Gastrocnemius medialis (tissue), 4 donors: ENCODE measurements around the gene POLN. TPM values are rescaled to one million over a fixed set of nuclear protein-coding genes. Genes with fewer than 3 reads are reported as not detected.

ENCODE experiments used
- ATAC-seq, 2 donors: fragments of 150-250 bp; one replicate each; pipeline ENCODE4 v1.9.1; 2016
- DNase-seq, 2 donors: peaks; one replicate each; pipeline ENCODE4 v3.0.0-alpha.2; 2019
- H3K27ac ChIP-seq, 4 donors: fragments of 200-600 bp; sonication (generic); 1 replicate in 1 of 4; 2 replicates in 3 of 4; pipeline ENCODE4 v1.5.1; 2016 to 2018; ENCODE audit warnings: mild to moderate bottlenecking in 2 of 4, moderate library complexity in 1 of 4
- H3K27me3 ChIP-seq, 3 donors: fragments of 200-600 bp; sonication (generic) in 2 of 3; 1 replicate in 1 of 3; 2 replicates in 2 of 3; pipeline versions ENCODE4 v1.5.1 to v1.6.0; 2016 to 2019; ENCODE audit warnings: mild to moderate bottlenecking in 1 of 3, moderate library complexity in 1 of 3
- H3K36me3 ChIP-seq, 2 donors: fragments of 200-600 bp; sonication (generic) in 1 of 2; one replicate each; pipeline ENCODE4 v1.5.1; 2017 to 2018
- H3K4me1 ChIP-seq, 2 donors: fragments of 200-600 bp; sonication (generic) in 1 of 2; one replicate each; pipeline ENCODE4 v1.5.1; 2016 to 2017; ENCODE audit warnings: mild to moderate bottlenecking in 2 of 2
- H3K4me3 ChIP-seq, 4 donors: fragments of 200-600 bp; sonication (generic) in 3 of 4; 1 replicate in 1 of 4; 2 replicates in 3 of 4; pipeline ENCODE4 v1.5.1; 2016 to 2019; ENCODE audit warnings: mild to moderate bottlenecking in 2 of 4
- H3K9me3 ChIP-seq, 3 donors: fragments of 200-600 bp; sonication (generic) in 2 of 3; 1 replicate in 1 of 3; 2 replicates in 2 of 3; pipeline ENCODE4 v1.5.1; 2016 to 2019
- CTCF ChIP-seq, 5 experiments: fragments of 450-650 bp in 3 of 5; fragments of 200-600 bp in 2 of 5; sonication (generic) in 2 of 5; IDR thresholded peaks in 4 of 5; conservative IDR thresholded peaks in 1 of 5; 1 replicate in 4 of 5; 2 replicates in 1 of 5; pipeline ENCODE4 v1.5.1; 2016 to 2019; ENCODE audit warnings: antibody characterized with exemption in 5 of 5, mild to moderate bottlenecking in 3 of 5, moderate library complexity in 3 of 5
- POLR2A ChIP-seq, 2 donors: fragments of 450-650 bp; IDR thresholded peaks; one replicate each; pipeline ENCODE4 v1.6.1; 2017; ENCODE audit warnings: antibody characterized with exemption in 2 of 2, mild to moderate bottlenecking in 2 of 2, moderate library complexity in 2 of 2
- in situ Hi-C, 4 donors: fragments of 200-750 bp; cut with MboI; loops; one replicate each; pipeline versions ENCODE4 v1.15.0 to v1.8.0; 2017; ENCODE audit warnings: low sequenced_read_pairs in 4 of 4
- intact Hi-C: fragments of 100-400 bp; cut with DNase I; formaldehyde crosslinking; loops from one replicate; pipeline ENCODE4 v1.15.1; 2023; ENCODE audit warnings: low total_unique reads
- total RNA-seq, 4 donors: library from RNA; depleted of rRNA; stranded (reverse); fragments of >200 nt; gene quantifications; one replicate each; pipeline versions ENCODE4 v1.1.0 to v1.2.3, GENCODE V29; 2016

POLN gene
- total RNA-seq: 1 to 10 TPM in 1 of 4 donors, under 1 TPM in 2, not detected in 1; 0.71 to 2.0 (median 0.86) TPM

DNA sequence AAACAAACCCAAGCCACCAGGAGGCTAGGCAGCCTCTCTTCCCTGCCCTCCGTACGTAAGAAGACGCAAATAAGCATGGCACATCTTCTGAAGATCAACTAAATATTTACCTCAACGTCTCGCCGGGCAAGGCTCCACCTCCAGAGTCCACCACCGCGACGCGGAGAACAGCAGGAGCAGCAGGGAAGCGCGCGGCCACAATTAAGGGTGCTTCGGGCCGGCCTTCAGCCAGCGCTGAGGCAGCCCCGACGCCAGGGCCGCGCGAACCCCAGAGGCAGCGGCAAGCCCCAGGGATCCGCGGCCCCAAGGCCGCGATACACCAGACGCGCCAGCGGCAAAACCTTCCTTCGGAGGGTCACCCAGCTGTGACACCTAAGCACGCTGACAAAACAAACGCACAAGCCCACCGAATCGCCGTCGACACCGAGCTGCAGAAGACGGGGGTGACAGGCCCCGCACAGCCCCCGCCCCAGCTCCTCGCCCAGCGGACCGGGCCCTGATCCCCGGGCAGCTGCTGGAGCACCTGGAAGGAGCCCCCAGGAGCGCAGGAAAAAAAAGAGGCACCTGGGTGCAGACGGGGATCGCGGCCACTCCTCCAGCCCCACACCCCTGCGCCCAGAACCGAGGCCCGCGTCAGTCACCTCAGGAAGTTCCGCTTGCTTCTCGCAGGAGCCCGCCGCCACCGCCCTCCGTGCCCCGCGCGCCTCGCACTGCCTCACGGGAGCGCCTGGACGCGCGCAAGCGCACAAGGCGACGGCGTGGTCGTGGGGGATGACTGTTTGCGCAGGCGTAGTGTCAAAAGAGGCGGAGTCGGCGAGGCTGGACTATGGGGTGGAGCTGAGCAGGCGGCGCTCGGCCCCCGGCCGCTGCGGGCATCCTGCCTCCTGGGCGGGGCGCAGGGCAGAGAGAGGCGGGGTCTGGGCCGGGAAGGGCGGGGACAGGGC is at the start of gene POLN, which contains the start of gene HAUS3:
POLN (minus strand) TSS at position 712 of the 944 bp plus-strand sequence. CDS start 12,890 bp downstream, outside the sequence.
HAUS3 (minus strand) TSS at position 712 of the 944 bp plus-strand sequence. CDS start 1,175 bp downstream, outside the sequence.
- intact Hi-C loops: loop anchor here (1.0 to 5.0 kb wide), 3 partner anchors 21 to 721 kb away; partner anchors contain the start of genes GRK4, MXD4 and NOP14
- H3K27me3 ChIP-seq: no peaks in the 10 kb centered on the region
- peaks cover 34 to 39% of the 10 kb centered on the region in 2 donors for H3K4me1 ChIP-seq
- in situ Hi-C loops: loop anchor here in 3 of 4 donors (25.0 kb wide), 2 partner anchors 171 to 721 kb away; partner anchors contain the start of genes CFAP99 (in 2 of the 3), ZFYVE28 (in 2 of the 3), GRK4 (in 1 of the 3) and NOP14 (in 1 of the 3)
- H3K9me3 ChIP-seq: no peaks in the 10 kb centered on the region
- H3K4me3 ChIP-seq: peak within 1 kb of the TSS; percentile 88 to 98 (median 92)
- H3K36me3 ChIP-seq: peaks cover 0 to 18% of the 10 kb centered on the region in 2 donors
- peak; percentile 97 to 98 for ATAC-seq
- TF ChIP-seq CTCF (IDR thresholded peaks at IDR 0.05 in 4 of 5, conservative IDR thresholded peaks at IDR 0.05 in 1 of 5) (no peak), POLR2A (IDR thresholded peaks at IDR 0.05) (peak; percentile 74 to 86)
- DNase-seq: peak; percentile 96 to 97
- peak within 1 kb of the TSS; percentile 75 to 86 (median 82) for H3K27ac ChIP-seq

DNA sequence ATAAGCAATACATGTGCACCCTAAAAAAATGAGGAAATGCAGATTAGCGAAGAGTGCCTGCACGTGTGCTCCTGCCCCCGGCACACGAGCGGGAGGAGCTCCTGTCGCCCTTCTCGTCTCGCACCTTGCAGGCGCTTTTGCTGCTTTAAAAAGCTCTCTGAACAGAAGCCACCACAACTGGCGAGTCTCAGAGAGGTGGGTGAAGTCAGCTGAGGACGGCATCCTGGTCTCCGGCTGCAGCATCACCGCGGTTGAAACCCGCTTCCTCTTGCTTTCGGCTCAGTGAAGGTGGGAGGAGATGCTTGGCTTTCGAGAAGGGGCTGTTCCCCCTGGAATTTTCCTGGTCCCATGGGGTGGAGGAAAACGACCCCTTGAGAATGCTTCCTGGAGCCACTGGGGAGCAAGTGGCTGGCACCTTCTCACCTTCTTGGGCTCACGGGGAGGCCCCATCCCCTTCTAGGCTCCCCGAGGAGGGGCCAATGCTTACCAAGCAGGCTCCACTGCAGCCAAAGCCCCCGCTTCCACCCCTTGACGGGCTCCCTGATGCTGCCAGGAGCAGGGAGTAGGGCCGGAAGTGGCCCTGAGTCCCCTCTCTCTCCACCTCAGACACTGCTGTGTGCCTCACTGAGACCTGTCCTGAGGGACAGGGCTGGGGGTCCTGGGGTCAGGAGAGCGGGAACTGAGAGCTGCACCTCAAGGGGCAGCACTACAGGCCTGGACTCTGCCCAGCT is 49.2 kb upstream of the POLN start:
- H3K9me3 ChIP-seq: no peaks in the 10 kb centered on the region
- H3K27me3 ChIP-seq: no peaks in the 10 kb centered on the region
- no peaks in the 10 kb centered on the region for H3K36me3 ChIP-seq
- in situ Hi-C loops (no loop called here), intact Hi-C loops (no loop called here)
- TF ChIP-seq POLR2A (IDR thresholded peaks at IDR 0.05) (no peak), CTCF (IDR thresholded peaks at IDR 0.05 in 4 of 5, conservative IDR thresholded peaks at IDR 0.05 in 1 of 5) (no peak)
- no peak for ATAC-seq
- no peak overlapping the region for H3K4me3 ChIP-seq
- no peak overlapping the region for H3K27ac ChIP-seq
- no peaks in the 10 kb centered on the region for H3K4me1 ChIP-seq
- peak in 1 of 2 donors; percentile 1 for DNase-seq

DNA sequence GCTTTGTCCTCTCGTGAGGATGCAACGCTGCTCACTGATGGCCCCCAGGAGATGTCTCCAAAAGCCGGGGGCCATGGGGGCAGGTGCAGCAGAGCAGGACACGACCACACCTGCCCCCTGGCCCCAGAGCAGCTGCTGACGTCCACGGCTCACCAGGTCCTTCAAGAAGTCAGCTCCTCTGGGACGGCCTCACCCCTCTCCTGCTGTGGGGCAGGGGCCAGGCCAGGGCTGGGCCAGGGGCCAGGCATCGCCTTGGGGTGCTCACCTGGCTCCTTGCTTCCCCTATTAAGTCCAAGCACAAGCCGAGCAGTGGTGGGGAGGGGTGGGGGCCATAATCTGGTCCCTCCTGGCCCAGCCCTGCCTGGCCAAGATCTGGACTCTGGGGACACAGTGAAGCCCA is 48.6 kb upstream of the POLN start:
- Histone ChIP-seq H3K27me3 (no peaks in the 10 kb centered on the region), H3K36me3 (no peaks in the 10 kb centered on the region), H3K9me3 (no peaks in the 10 kb centered on the region), H3K4me3 (no peak overlapping the region), H3K4me1 (no peaks in the 10 kb centered on the region), H3K27ac (no peak overlapping the region)
- intact Hi-C loops: no loop called here
- TF ChIP-seq POLR2A (IDR thresholded peaks at IDR 0.05) (no peak), CTCF (IDR thresholded peaks at IDR 0.05 in 4 of 5, conservative IDR thresholded peaks at IDR 0.05 in 1 of 5) (no peak)
- in situ Hi-C loops: no loop called here
- DNase-seq (no peak), ATAC-seq (no peak)

DNA sequence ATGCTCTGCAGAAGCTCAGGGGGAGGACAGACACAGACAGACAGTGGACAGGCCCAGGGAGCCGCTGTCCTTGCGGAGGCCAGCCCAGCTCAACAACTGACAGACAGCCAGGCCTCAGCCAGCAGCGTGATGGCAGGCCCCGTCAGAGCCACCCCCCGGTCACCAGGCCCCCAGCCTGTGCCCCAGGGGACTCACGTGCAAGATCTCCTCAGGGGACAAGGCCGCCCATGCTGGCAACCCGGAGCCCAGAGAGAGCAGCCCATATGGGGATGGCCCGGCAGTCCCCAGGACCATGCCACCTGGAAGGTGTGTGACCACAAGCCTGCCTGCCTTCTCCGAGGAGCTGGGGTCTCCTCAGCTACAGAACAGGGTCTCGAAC is 48.0 kb upstream of the POLN start:
- Histone ChIP-seq H3K27ac (no peak overlapping the region), H3K27me3 (no peaks in the 10 kb centered on the region), H3K4me1 (no peaks in the 10 kb centered on the region), H3K9me3 (no peaks in the 10 kb centered on the region), H3K4me3 (no peak overlapping the region), H3K36me3 (no peaks in the 10 kb centered on the region)
- ATAC-seq: no peak
- in situ Hi-C loops (no loop called here), intact Hi-C loops (no loop called here)
- TF ChIP-seq CTCF (IDR thresholded peaks at IDR 0.05 in 4 of 5, conservative IDR thresholded peaks at IDR 0.05 in 1 of 5) (no peak), POLR2A (IDR thresholded peaks at IDR 0.05) (no peak)
- DNase-seq: no peak
